Measurements from ENCODE around the gene GSTP1.
"Not testable (repeated sequence)": the region's sequence is repeated elsewhere in the genome, so short reads cannot be mapped to it uniquely, and the experiment has no call there.

The GSTP1 gene

DNA sequence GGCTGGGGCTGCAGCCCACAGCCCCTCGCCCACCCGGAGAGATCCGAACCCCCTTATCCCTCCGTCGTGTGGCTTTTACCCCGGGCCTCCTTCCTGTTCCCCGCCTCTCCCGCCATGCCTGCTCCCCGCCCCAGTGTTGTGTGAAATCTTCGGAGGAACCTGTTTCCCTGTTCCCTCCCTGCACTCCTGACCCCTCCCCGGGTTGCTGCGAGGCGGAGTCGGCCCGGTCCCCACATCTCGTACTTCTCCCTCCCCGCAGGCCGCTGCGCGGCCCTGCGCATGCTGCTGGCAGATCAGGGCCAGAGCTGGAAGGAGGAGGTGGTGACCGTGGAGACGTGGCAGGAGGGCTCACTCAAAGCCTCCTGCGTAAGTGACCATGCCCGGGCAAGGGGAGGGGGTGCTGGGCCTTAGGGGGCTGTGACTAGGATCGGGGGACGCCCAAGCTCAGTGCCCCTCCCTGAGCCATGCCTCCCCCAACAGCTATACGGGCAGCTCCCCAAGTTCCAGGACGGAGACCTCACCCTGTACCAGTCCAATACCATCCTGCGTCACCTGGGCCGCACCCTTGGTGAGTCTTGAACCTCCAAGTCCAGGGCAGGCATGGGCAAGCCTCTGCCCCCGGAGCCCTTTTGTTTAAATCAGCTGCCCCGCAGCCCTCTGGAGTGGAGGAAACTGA is 731 bp downstream of the GSTP1 start:
- Histone ChIP-seq H2AFZ (ENCODE audit: low read length, unreplicated experiment) (peak overlapping the region; percentile 74), H3K27me3 (ENCODE audit: insufficient read depth, low read length) (no peaks in the 10 kb centered on the region), H3K4me1 (ENCODE audit: control insufficient read depth, insufficient read depth, low read length, unreplicated experiment) (peaks cover 27% of the 10 kb centered on the region), H3K27ac (ENCODE audit: low read depth, low read length) (peak overlapping the region; percentile 62), H3K36me3 (ENCODE audit: insufficient read depth, low read length) (peaks cover 13% of the 10 kb centered on the region; the same call in 1 of the 2 replicates), H3K4me3 (ENCODE audit: low read depth, low read length) (peak overlapping the region; percentile 89), H3K79me2 (ENCODE audit: control insufficient read depth, insufficient read depth, low read length, unreplicated experiment) (peaks cover 29% of the 10 kb centered on the region)

- H3K79me2 ChIP-seq (ENCODE audit: control insufficient read depth, insufficient read depth, low read length, unreplicated experiment) = peaks cover 29% of the 10 kb centered on the region
- peaks cover 13% of the 10 kb centered on the region; the same call in 1 of the 2 replicates for H3K36me3 ChIP-seq (ENCODE audit: insufficient read depth, low read length)
- H3K27ac ChIP-seq (ENCODE audit: low read depth, low read length) = no peak overlapping the region
- no peaks in the 10 kb centered on the region for H3K27me3 ChIP-seq (ENCODE audit: insufficient read depth, low read length)
- H2AFZ ChIP-seq (ENCODE audit: low read length, unreplicated experiment) = no peak overlapping the region
- peaks cover 22% of the 10 kb centered on the region for H3K4me1 ChIP-seq (ENCODE audit: control insufficient read depth, insufficient read depth, low read length, unreplicated experiment)
- peak overlapping the region; percentile 89 for H3K4me3 ChIP-seq (ENCODE audit: low read depth, low read length)
These were observed 1.6 kb downstream of the GSTP1 start for GRCh38 chr11:67584881-67585873.

DNA sequence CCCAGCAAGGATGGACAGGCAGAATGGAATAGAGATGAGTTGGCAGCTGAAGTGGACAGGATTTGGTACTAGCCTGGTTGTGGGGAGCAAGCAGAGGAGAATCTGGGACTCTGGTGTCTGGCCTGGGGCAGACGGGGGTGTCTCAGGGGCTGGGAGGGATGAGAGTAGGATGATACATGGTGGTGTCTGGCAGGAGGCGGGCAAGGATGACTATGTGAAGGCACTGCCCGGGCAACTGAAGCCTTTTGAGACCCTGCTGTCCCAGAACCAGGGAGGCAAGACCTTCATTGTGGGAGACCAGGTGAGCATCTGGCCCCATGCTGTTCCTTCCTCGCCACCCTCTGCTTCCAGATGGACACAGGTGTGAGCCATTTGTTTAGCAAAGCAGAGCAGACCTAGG is 2.3 kb downstream of the GSTP1 start:
- Histone ChIP-seq H3K4me3 (ENCODE audit: low read depth, low read length) (peak overlapping the region; percentile 89; the same call in 1 of the 2 replicates), H3K4me1 (ENCODE audit: control insufficient read depth, insufficient read depth, low read length, unreplicated experiment) (peaks cover 22% of the 10 kb centered on the region), H3K27ac (ENCODE audit: low read depth, low read length) (no peak overlapping the region)

GRCh38 chr11:67586568-67587250 is 3.1 kb downstream of the GSTP1 start:
- Histone ChIP-seq H3K27ac (ENCODE audit: low read depth, low read length) (no peak overlapping the region), H3K36me3 (ENCODE audit: insufficient read depth, low read length) (peaks cover 13% of the 10 kb centered on the region; the same call in 1 of the 2 replicates), H3K4me1 (ENCODE audit: control insufficient read depth, insufficient read depth, low read length, unreplicated experiment) (peaks cover 22% of the 10 kb centered on the region), H2AFZ (ENCODE audit: low read length, unreplicated experiment) (no peak overlapping the region), H3K4me3 (ENCODE audit: low read depth, low read length) (no peak overlapping the region), H3K79me2 (ENCODE audit: control insufficient read depth, insufficient read depth, low read length, unreplicated experiment) (peaks cover 29% of the 10 kb centered on the region), H3K27me3 (ENCODE audit: insufficient read depth, low read length) (no peaks in the 10 kb centered on the region)

More for the DNA sequence above, 2.3 kb downstream of the GSTP1 start:
- no peaks in the 10 kb centered on the region for H3K27me3 ChIP-seq (ENCODE audit: insufficient read depth, low read length)
- peaks cover 29% of the 10 kb centered on the region for H3K79me2 ChIP-seq (ENCODE audit: control insufficient read depth, insufficient read depth, low read length, unreplicated experiment)
- no peak overlapping the region for H2AFZ ChIP-seq (ENCODE audit: low read length, unreplicated experiment)
- H3K36me3 ChIP-seq (ENCODE audit: insufficient read depth, low read length) = peaks cover 13% of the 10 kb centered on the region; the same call in 1 of the 2 replicates

- Histone ChIP-seq H2AFZ (ENCODE audit: low read length, unreplicated experiment) (no peak overlapping the region), H3K27ac (ENCODE audit: low read depth, low read length) (no peak overlapping the region), H3K4me3 (ENCODE audit: low read depth, low read length) (no peak overlapping the region), H3K27me3 (ENCODE audit: insufficient read depth, low read length) (no peaks in the 10 kb centered on the region), H3K4me1 (ENCODE audit: control insufficient read depth, insufficient read depth, low read length, unreplicated experiment) (peaks cover 14% of the 10 kb centered on the region), H3K36me3 (ENCODE audit: insufficient read depth, low read length) (peaks cover 13% of the 10 kb centered on the region; the same call in 1 of the 2 replicates), H3K79me2 (ENCODE audit: control insufficient read depth, insufficient read depth, low read length, unreplicated experiment) (peaks cover 21% of the 10 kb centered on the region)
These were observed 4.5 kb downstream of the GSTP1 start for GRCh38 chr11:67588136-67588503.

DNA sequence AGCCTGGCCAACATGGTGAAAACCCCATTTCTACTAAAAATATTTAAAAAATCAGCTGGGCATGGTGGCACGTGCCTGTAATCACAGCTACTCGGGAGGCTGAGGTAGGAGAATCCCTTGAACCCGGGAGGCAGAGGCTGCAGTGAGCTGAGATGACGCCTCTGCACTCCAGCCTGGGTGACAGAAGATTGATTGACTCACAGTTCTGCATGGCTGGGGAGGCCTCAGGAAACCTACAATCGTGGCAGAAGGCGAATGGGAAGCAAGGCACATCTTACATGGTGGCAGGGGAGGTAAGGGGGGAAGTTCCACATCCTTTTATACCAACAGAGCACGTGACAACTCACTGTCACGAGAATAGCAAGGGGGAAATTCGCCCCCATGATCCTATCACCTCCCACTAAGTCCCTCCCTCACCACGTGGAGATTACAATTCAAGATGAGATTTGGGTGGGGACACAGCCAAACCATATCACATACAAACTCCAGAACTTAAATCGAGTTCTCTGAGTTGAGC is 5.3 kb downstream of the GSTP1 start:
- Histone ChIP-seq H3K79me2 (ENCODE audit: control insufficient read depth, insufficient read depth, low read length, unreplicated experiment) (peaks cover 18% of the 10 kb centered on the region), H3K36me3 (ENCODE audit: insufficient read depth, low read length) (peaks cover 13% of the 10 kb centered on the region; the same call in 1 of the 2 replicates), H3K4me1 (ENCODE audit: control insufficient read depth, insufficient read depth, low read length, unreplicated experiment) (peaks cover 14% of the 10 kb centered on the region)
- not testable (repeated sequence) for H3K4me3 ChIP-seq (ENCODE audit: low read depth, low read length); H2AFZ ChIP-seq (ENCODE audit: low read length, unreplicated experiment); H3K27ac ChIP-seq (ENCODE audit: low read depth, low read length); H3K27me3 ChIP-seq (ENCODE audit: insufficient read depth, low read length)

DNA sequence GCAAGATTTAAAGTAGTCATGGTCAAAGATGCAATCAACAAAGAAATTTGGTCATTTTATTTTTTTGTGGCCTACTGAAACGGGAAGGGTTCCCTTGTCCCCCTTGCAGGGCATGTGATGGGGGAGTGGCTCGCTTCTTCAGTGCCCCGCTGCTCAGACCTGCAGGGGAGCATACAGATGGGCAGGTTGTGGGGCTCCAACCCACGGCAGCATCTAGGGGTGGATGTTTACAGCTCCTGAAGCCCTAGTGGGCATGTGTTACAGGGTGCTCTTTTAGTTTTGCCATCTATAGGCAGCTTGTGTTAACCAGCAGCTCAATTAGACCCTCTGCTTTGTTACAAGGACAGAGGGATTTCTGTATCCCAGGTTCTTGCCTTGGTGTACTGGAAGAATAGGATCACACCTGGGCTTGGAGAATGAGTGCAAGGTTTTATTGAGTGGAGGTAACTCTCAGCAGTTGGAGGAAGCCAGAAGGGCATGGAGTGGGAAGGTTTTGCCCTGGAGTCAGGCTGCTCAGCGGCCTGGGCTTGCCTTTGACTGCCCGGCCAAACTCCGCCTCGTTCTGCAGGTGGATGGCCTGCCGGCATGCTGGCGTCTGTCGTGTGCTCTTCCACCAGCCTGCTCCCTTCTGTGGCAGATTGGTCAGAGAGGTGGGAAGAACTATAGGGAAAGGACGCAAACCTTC is 9.4 kb downstream of the GSTP1 start:
- H3K27me3 ChIP-seq (ENCODE audit: insufficient read depth, low read length) = no peaks in the 10 kb centered on the region
- no peaks in the 10 kb centered on the region for H3K4me1 ChIP-seq (ENCODE audit: control insufficient read depth, insufficient read depth, low read length, unreplicated experiment)
- H2AFZ ChIP-seq (ENCODE audit: low read length, unreplicated experiment) = no peak overlapping the region
- H3K36me3 ChIP-seq (ENCODE audit: insufficient read depth, low read length) = peaks cover 3% of the 10 kb centered on the region; the same call in 1 of the 2 replicates
- H3K27ac ChIP-seq (ENCODE audit: low read depth, low read length) = no peak overlapping the region
- no peaks in the 10 kb centered on the region for H3K79me2 ChIP-seq (ENCODE audit: control insufficient read depth, insufficient read depth, low read length, unreplicated experiment)
- no peak overlapping the region for H3K4me3 ChIP-seq (ENCODE audit: low read depth, low read length)

- no peaks in the 10 kb centered on the region for H3K36me3 ChIP-seq (ENCODE audit: insufficient read depth, low read length)
- no peaks in the 10 kb centered on the region for H3K79me2 ChIP-seq (ENCODE audit: control insufficient read depth, insufficient read depth, low read length, unreplicated experiment)
- no peaks in the 10 kb centered on the region for H3K27me3 ChIP-seq (ENCODE audit: insufficient read depth, low read length)
- no peak overlapping the region for H3K27ac ChIP-seq (ENCODE audit: low read depth, low read length)
- no peak overlapping the region for H2AFZ ChIP-seq (ENCODE audit: low read length, unreplicated experiment)
- no peaks in the 10 kb centered on the region for H3K4me1 ChIP-seq (ENCODE audit: control insufficient read depth, insufficient read depth, low read length, unreplicated experiment)
- no peak overlapping the region for H3K4me3 ChIP-seq (ENCODE audit: low read depth, low read length)
These were observed 9.9 kb downstream of the GSTP1 start for GRCh38 chr11:67593565-67593905.

GRCh38 chr11:67594480-67594879 is 10.9 kb downstream of the GSTP1 start:
- H3K4me3 ChIP-seq (ENCODE audit: low read depth, low read length) = no peak overlapping the region
- H3K36me3 ChIP-seq (ENCODE audit: insufficient read depth, low read length) = no peaks in the 10 kb centered on the region
- H2AFZ ChIP-seq (ENCODE audit: low read length, unreplicated experiment) = no peak overlapping the region
- H3K27me3 ChIP-seq (ENCODE audit: insufficient read depth, low read length) = no peaks in the 10 kb centered on the region
- no peak overlapping the region for H3K27ac ChIP-seq (ENCODE audit: low read depth, low read length)
- no peaks in the 10 kb centered on the region for H3K79me2 ChIP-seq (ENCODE audit: control insufficient read depth, insufficient read depth, low read length, unreplicated experiment)
- H3K4me1 ChIP-seq (ENCODE audit: control insufficient read depth, insufficient read depth, low read length, unreplicated experiment) = no peaks in the 10 kb centered on the region
